Skeletal muscle tissue (tissue), 4 donors: Measurements from ENCODE around the gene C9orf152. TPM values are rescaled to one million over a fixed set of nuclear protein-coding genes. Genes with fewer than 3 reads are reported as not detected.

Experiments
- H3K27ac ChIP-seq: one replicate; pipeline ENCODE4 v1.7.0; 2013; ENCODE audit warnings: mild to moderate bottlenecking, low read depth, low read length, inconsistent platforms
- H3K27me3 ChIP-seq, 3 donors: one replicate each; pipeline ENCODE4 v1.7.0; 2013; ENCODE audit warnings: low read length in 3 of 3; ENCODE audit not compliant: control insufficient read depth in 3 of 3, insufficient read depth in 3 of 3
- H3K36me3 ChIP-seq, 3 donors: one replicate each; pipeline ENCODE4 v1.7.0; 2013; ENCODE audit warnings: low read length in 3 of 3; ENCODE audit not compliant: control insufficient read depth in 3 of 3, insufficient read depth in 3 of 3
- H3K4me1 ChIP-seq, 3 donors: one replicate each; pipeline ENCODE4 v1.7.0; 2013; ENCODE audit warnings: low read length in 3 of 3, mild to moderate bottlenecking in 3 of 3; ENCODE audit not compliant: control insufficient read depth in 3 of 3, insufficient read depth in 3 of 3
- H3K4me3 ChIP-seq, 3 donors: one replicate each; pipeline ENCODE4 v1.7.0; 2013; ENCODE audit warnings: low read length in 3 of 3
- H3K9ac ChIP-seq, 3 donors: one replicate each; pipeline ENCODE4 v1.7.0; 2013; ENCODE audit warnings: low read length in 3 of 3, mild to moderate bottlenecking in 3 of 3, moderate library complexity in 2 of 3, low read depth in 1 of 3
- H3K9me3 ChIP-seq, 3 donors: one replicate each; pipeline ENCODE4 v1.7.0; 2013; ENCODE audit warnings: low read length in 3 of 3; ENCODE audit not compliant: control insufficient read depth in 3 of 3
- total RNA-seq: library from RNA; depleted of rRNA; stranded (reverse); fragments of >200 nt; gene quantifications from one replicate; pipeline ENCODE4 v1.2.3, GENCODE V29; 2014
- donor health status: Osteomylitis.

C9orf152 gene
- total RNA-seq, 1 donor from 2014 or later = not detected

DNA sequence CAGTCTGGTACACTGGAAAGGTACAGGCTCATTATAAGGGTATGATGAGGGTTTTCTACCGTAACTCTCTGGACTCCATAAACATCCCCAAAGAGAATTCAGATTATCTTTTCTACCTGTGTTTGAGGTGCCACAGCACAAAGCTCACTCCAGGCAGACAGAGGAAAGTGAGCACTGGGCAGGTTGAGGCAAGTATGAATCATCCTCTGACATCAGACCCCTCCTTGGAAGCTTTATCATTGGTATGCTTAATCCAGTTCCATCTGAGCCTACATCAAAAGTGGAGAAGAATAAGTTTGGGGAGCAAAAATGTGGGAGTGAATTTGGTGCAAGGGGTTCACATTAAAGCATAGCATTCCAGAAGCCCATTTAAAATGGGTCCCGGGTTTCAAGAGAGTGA, 21.7 kb downstream of the C9orf152 start:
- Histone ChIP-seq H3K9ac (no peak overlapping the region), H3K4me1 (no peaks in the 10 kb centered on the region), H3K4me3 (no peak overlapping the region), H3K27ac (no peak overlapping the region), H3K9me3 (no peaks in the 10 kb centered on the region), H3K36me3 (no peaks in the 10 kb centered on the region), H3K27me3 (no peaks in the 10 kb centered on the region)

DNA sequence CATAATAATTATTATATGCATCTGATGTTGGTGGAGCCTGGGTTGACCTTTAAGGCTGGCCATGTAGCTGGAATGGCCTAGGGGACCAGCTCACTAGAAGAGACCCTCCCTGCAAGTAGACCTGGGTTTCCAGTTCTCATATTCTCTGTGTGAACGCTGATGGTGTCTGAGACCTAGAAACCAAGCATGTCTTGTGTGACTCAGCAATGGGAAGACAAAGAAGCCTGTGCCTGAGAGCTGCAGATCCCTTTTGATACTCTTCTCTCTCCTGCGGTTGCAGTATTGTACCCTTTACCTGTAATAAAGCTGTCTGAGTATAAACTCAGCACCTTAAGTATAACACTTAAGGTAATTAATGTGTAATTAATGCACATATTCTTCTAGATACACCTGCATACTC, 22.2 kb downstream of the C9orf152 start:
- Histone ChIP-seq H3K9ac (no peak overlapping the region), H3K4me3 (no peak overlapping the region), H3K36me3 (no peaks in the 10 kb centered on the region), H3K27me3 (no peaks in the 10 kb centered on the region), H3K4me1 (peaks cover 0 to under 1% (median 0%) of the 10 kb centered on the region in 3 donors), H3K27ac (no peak overlapping the region), H3K9me3 (no peaks in the 10 kb centered on the region)

DNA sequence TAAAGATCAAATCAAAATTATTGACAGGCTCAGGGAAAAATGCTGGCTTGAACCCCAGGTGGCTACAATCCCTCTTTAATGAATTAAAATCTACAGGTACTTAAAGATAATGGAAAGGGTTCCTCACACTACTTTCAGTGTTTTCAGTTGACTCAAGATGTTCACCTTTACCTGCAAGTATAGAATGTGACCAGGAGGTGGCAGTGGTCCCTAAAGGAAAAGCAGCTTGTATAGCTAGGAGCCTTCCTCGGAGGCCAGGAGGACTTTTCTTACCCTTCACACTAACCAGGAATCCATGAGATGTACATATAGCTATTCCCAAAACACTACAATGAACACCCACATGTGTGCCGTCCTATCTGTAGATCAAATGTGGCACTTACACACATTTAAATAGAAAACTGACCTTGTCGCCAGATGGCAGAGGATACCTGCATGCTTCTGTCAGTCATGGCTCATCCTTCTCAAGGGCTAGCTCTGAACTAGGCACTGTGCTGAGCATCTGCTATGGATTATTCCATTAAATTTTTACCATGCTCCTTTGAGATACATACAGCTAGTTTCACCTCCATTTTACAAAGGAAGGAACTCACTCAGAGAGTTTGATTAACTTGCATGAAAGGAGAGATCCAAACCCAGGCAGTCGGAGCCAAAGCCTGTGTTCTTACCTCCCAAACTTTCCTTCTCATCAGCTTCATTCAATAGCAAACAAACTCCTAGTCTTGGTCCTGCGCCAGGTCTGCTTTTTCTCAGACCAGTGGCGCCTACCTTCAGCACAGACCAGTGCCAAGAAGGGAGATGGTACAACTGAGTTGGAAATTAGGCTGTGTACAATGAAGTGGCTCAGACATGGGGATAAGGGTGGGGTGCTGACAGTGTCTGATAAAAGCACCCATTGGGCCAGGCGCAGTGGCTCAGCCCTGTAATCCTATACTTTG, 24.5 kb downstream of the C9orf152 start:
- no peak overlapping the region for H3K9ac ChIP-seq
- H3K4me3 ChIP-seq = no peak overlapping the region
- H3K36me3 ChIP-seq = no peaks in the 10 kb centered on the region
- peaks cover 0 to 4% (median 0%) of the 10 kb centered on the region in 3 donors for H3K4me1 ChIP-seq
- no peak overlapping the region for H3K27ac ChIP-seq
- no peaks in the 10 kb centered on the region for H3K9me3 ChIP-seq
- no peaks in the 10 kb centered on the region for H3K27me3 ChIP-seq

DNA sequence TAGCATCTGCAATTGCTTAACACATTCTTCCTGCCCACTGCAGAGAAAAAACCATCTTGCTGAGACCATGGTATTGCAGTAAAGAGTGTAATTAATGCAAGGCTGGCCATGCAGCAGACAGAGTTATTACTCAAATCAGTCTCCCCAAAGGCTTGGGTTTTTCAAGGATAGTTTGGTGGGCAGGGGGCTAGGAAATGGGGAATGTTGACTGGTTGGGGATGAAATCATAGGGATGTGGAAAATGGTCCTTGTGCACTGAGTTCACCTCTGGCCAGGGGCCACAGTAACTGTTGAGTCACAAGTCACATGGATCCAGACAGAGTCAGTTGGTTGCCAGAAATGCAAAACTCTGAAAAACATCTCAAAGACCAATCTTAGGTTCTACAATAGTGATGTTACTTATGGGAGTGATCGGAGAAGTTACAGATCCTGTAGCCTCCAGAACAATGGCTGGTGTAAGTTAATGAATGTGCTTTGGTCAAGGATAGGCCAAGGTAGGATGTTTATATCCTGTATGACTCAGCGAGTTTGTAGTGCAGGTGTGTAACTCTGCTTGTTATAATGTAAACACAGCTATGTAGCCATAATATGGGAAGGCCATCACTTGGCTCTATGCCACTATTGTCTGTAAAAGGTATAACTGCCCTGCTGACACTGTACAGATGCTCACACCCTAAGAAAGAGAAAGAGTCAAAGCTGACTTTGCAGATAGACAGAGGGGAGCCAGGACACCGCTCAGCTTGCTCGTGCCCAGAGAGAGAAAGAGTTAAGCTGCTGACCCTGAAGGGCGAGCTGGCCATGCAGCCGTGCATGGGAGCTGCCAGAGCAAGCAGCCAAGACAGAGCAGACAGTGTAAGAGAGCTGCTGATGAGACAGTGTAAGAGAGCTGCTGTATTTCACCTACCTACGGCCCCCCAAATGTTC, 27.2 kb downstream of the C9orf152 start:
- Histone ChIP-seq H3K36me3 (no peaks in the 10 kb centered on the region), H3K9me3 (no peaks in the 10 kb centered on the region), H3K27ac (no peak overlapping the region), H3K4me3 (no peak overlapping the region), H3K27me3 (no peaks in the 10 kb centered on the region), H3K9ac (no peak overlapping the region), H3K4me1 (peaks cover 0 to 4% (median 0%) of the 10 kb centered on the region in 3 donors)

DNA sequence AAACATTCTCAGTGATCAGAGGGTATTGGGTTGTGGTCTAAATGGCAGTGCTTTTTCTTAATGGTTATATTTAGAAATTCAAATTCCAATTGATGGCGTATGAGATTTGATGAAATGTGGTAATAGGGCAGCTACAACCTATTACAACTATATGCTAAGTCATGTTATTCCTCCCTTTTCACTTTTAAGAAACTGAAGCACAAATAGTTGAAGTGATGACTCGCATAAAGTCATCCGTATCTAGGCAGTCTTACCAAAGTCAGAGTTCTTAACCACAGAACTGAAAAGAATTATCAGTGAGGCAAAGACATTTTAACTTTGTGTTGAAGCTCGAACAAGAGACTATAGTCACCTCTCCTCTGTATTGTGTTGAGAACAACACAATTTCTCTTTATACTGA, 28.2 kb downstream of the C9orf152 start:
- H3K27me3 ChIP-seq = no peaks in the 10 kb centered on the region
- H3K9me3 ChIP-seq = no peaks in the 10 kb centered on the region
- no peak overlapping the region for H3K4me3 ChIP-seq
- H3K36me3 ChIP-seq = no peaks in the 10 kb centered on the region
- no peak overlapping the region for H3K27ac ChIP-seq
- peaks cover 0 to 4% (median 0%) of the 10 kb centered on the region in 3 donors for H3K4me1 ChIP-seq
- H3K9ac ChIP-seq = no peak overlapping the region

DNA sequence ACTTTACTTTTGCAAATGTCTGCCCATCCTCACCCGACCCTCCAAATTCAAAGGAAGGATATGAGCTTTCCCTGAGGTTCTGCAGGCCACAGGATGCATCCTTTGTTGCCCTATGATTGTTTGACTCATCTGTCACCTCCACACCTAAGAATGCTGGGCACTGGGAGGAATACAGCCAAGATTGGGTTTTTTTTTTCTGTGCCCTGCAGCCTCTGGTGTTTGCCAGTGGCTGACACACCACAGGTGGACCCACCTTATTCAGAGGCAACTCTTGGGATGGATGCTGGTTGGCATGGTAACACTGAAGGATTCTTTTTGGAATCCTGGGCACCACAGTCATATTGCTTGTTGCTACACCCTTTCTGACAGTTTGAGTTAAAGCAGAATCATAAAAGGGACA, 29.7 kb downstream of the C9orf152 start:
- Histone ChIP-seq H3K4me1 (peaks cover 0 to 4% (median 0%) of the 10 kb centered on the region in 3 donors), H3K36me3 (no peaks in the 10 kb centered on the region), H3K27ac (no peak overlapping the region), H3K4me3 (no peak overlapping the region), H3K27me3 (no peaks in the 10 kb centered on the region), H3K9me3 (no peaks in the 10 kb centered on the region), H3K9ac (no peak overlapping the region)

DNA sequence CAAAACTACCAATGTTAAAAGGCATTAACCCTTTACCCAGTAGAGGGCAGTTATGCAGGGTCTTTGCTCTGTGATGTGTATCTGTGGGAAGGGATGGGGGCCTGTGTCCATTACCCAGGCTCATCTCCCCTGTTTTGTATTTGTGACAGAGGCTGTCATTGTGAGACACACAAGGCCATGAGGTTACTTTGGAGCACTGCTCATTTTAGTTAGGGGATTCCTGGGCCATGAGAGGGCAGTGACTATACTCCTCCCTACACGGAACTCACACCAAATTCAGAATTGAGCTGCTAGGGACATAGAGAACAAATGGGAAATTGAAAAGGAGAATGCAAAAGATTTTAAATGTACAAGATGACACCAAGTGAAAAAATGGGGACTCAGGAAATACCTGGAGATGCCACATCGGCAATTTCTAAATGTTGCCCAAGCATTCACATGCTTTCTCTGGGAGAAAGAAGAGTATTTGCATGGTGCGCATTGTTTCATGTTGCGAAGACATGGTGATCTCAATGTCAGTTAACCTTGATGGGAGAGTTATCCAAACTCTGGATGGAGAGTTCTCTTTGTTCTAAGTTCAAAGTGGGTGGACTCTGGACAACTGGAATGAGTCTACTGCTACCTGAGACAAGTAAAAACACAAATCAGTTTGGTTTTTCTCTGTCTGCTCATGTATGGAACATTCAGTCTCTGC, 32.5 kb downstream of the C9orf152 start:
- H3K9me3 ChIP-seq = no peaks in the 10 kb centered on the region
- H3K4me1 ChIP-seq = peaks cover 0 to under 1% (median 0%) of the 10 kb centered on the region in 3 donors
- H3K27ac ChIP-seq = no peak overlapping the region
- no peaks in the 10 kb centered on the region for H3K36me3 ChIP-seq
- no peaks in the 10 kb centered on the region for H3K27me3 ChIP-seq
- no peak overlapping the region for H3K4me3 ChIP-seq
- H3K9ac ChIP-seq = no peak overlapping the region

DNA sequence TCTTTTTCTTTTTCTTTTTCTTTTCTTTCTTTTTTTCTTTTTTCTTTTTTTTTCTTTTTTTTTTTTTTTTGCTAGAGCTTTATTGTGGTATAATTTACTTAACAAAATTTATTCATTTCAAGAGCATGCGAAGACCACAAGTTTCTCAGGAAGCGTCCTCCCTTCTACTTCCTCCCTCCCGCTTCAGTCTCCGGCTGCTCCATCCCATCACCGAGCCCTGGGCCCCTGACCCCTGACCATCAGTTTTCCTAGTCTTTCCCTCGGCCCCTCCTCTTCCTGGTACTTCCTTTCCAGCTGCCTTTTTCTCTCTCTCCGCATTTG, 34.7 kb downstream of the C9orf152 start:
- Histone ChIP-seq H3K9me3 (no peaks in the 10 kb centered on the region), H3K9ac (no peak overlapping the region), H3K36me3 (no peaks in the 10 kb centered on the region), H3K4me3 (no peak overlapping the region), H3K4me1 (no peaks in the 10 kb centered on the region), H3K27ac (no peak overlapping the region), H3K27me3 (no peaks in the 10 kb centered on the region)

DNA sequence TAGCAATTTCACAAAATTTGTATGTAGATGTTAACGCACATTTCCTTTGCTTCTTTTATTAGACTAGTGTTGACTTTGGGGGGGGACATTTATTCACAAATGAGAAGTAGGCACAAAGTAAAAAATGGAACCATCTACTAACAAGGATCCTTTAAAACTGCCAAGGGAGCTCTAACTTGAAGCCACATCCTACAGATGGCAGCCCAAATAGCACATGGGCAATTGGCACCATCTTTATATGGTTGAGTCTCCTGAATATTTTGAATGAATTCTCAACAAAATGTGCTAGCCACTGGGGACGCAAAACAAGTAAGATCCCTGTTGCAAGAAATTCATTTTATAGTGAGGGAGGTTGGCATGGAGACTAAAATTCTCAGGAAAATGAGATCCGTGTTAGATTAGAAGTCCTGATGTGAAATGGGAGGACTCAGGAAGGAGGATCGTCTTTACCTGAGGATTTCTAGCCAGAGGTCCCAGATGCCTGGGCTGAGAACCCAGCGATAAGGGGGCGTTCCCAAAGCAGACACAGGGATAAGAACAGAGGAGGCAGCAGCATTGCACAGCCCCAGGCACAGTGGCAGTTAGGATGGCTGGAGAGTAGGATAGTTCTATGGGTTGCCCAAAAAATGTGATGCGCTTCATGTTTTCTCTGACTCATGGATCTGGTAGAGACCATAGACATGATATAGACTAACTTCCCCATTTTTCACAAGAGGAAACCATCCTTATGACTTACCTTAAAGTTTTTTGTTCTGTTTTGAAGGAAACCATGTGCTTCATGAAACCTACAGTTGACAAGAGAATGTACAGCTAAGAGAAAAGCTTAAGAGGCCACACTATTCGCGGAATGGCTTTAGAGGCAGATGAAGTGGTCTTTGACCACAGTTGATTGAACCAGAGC, 37.4 kb downstream of the C9orf152 start:
- H3K36me3 ChIP-seq = no peaks in the 10 kb centered on the region
- H3K4me3 ChIP-seq = no peak overlapping the region
- H3K9ac ChIP-seq = no peak overlapping the region
- no peaks in the 10 kb centered on the region for H3K27me3 ChIP-seq
- no peak overlapping the region for H3K27ac ChIP-seq
- H3K9me3 ChIP-seq = no peaks in the 10 kb centered on the region
- no peaks in the 10 kb centered on the region for H3K4me1 ChIP-seq
